Lower lobe of right lung (tissue), 2 donors: ENCODE measurements around the gene CISH. TPM values are rescaled to one million over a fixed set of nuclear protein-coding genes. Genes with fewer than 3 reads are reported as not detected.

ENCODE experiments used
- ATAC-seq, 2 donors: fragments of 200-7000 bp; cut with Tn5 transposase; one replicate each; pipeline ENCODE4 v1.9.1; 2020 to 2022; ENCODE audit warnings: mild to moderate bottlenecking in 2 of 2, moderate library complexity in 2 of 2
- DNase-seq: peaks from one replicate; pipeline ENCODE4 v3.0.0-alpha.2; 2020
- H3K27ac ChIP-seq: fragments of 200-600 bp; one replicate; pipeline ENCODE4 v1.8.0; 2022
- H3K27me3 ChIP-seq: fragments of 200-600 bp; one replicate; pipeline ENCODE4 v1.8.0; 2022; ENCODE audit warnings: low read depth
- H3K36me3 ChIP-seq: fragments of 200-600 bp; one replicate; pipeline ENCODE4 v1.8.0; 2022; ENCODE audit warnings: mild to moderate bottlenecking
- H3K4me1 ChIP-seq: fragments of 200-600 bp; one replicate; pipeline ENCODE4 v1.8.0; 2022
- H3K4me3 ChIP-seq: fragments of 200-600 bp; one replicate; pipeline ENCODE4 v1.8.0; 2022; ENCODE audit warnings: mild to moderate bottlenecking
- H3K9me3 ChIP-seq: fragments of 200-600 bp; one replicate; pipeline ENCODE4 v1.8.0; 2022
- CTCF ChIP-seq: fragments of 200-600 bp; IDR thresholded peaks from one replicate; pipeline ENCODE4 v1.8.0; 2022; ENCODE audit warnings: antibody characterized with exemption, mild to moderate bottlenecking
- intact Hi-C: fragments of 100-400 bp; cut with DNase I; formaldehyde crosslinking; loops from one replicate; pipeline ENCODE4 v1.11.0; 2022
- total RNA-seq: library from RNA; stranded (reverse); fragmentation: NEBNext Ultra II Directional; extraction: Animal tissue kit (Norgen Biotek cat#: 25700); gene quantifications from one replicate; pipeline ENCODE4 v1.2.1, GENCODE V29; 2021
- donor health status: DM: no; HTN: yes; CAD: no; lungs with severe emphysema.

The CISH gene
- total RNA-seq, 1 donor from 2014 or later: 48.8 TPM

GRCh38 chr3:50577348-50577747, 34.2 kb downstream of the CISH start:
- Histone ChIP-seq H3K9me3 (no peaks in the 10 kb centered on the region), H3K36me3 (peaks cover 60% of the 10 kb centered on the region)

DNA sequence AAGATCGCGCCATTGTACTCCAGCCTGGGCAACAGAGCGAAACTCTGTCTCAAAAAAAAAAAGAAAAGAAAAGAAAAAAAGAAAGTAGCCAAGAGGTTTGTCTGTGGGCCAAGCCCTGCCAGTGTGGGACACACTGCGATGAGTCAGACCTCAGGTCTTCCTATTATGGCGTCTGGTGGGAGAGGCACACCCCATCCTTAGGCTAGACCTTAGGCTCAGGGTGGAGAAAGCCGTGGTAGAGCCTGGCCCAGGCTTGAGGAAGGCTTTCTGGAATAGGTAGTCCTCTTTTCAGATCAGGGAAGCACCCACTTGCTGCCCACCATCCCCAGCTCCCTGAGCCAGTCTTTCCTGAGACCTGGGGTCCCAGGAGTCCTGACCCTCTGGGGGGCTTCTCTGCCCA, 36.2 kb downstream of the CISH start:
- intact Hi-C loops: no loop called here
- H3K4me3 ChIP-seq: no peak overlapping the region
- peaks cover 52% of the 10 kb centered on the region for H3K36me3 ChIP-seq
- H3K9me3 ChIP-seq: no peaks in the 10 kb centered on the region
- no peaks in the 10 kb centered on the region for H3K27me3 ChIP-seq
- TF ChIP-seq CTCF: no peak
- ATAC-seq (no peak), DNase-seq (no peak)
- no peak overlapping the region for H3K27ac ChIP-seq
- peaks cover 24% of the 10 kb centered on the region for H3K4me1 ChIP-seq

More at GRCh38 chr3:50577348-50577747, 34.2 kb downstream of the CISH start:
- TF ChIP-seq CTCF: no peak
- intact Hi-C loops: no loop called here
- H3K4me1 ChIP-seq: peaks cover 28% of the 10 kb centered on the region
- DNase-seq: no peak
- no peak for ATAC-seq
- no peak overlapping the region for H3K27ac ChIP-seq
- no peaks in the 10 kb centered on the region for H3K27me3 ChIP-seq
- H3K4me3 ChIP-seq: no peak overlapping the region

DNA sequence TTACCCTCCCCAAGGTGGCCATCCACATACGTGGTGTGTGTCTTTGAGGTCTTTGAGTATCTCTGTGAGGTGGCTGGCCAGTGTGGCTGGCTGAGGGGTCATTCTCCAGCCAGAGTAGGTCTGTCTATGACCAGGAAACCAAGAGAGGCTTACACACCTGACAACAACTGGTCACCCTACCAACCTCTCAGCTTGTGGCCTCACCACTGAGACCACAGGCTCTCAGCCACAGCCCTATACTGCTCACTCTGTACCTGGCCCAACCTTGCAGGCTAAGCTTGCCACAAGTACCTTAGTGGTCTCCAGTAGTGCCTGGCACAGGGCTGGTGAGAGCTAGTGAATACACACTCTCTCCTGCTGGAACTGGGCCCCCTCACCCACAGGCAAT, 37.1 kb downstream of the CISH start:
- DNase-seq (no peak), ATAC-seq (no peak)
- no peak for TF ChIP-seq CTCF
- H3K9me3 ChIP-seq: no peaks in the 10 kb centered on the region
- peak overlapping the region; percentile 60 for H3K27ac ChIP-seq
- no peak overlapping the region for H3K4me3 ChIP-seq
- no peaks in the 10 kb centered on the region for H3K27me3 ChIP-seq
- peaks cover 33% of the 10 kb centered on the region for H3K4me1 ChIP-seq
- H3K36me3 ChIP-seq: peaks cover 46% of the 10 kb centered on the region
- intact Hi-C loops: loop anchor here (5.0 kb wide), 1 partner anchor 38 kb away; the partner anchor contains the start of gene CISH

DNA sequence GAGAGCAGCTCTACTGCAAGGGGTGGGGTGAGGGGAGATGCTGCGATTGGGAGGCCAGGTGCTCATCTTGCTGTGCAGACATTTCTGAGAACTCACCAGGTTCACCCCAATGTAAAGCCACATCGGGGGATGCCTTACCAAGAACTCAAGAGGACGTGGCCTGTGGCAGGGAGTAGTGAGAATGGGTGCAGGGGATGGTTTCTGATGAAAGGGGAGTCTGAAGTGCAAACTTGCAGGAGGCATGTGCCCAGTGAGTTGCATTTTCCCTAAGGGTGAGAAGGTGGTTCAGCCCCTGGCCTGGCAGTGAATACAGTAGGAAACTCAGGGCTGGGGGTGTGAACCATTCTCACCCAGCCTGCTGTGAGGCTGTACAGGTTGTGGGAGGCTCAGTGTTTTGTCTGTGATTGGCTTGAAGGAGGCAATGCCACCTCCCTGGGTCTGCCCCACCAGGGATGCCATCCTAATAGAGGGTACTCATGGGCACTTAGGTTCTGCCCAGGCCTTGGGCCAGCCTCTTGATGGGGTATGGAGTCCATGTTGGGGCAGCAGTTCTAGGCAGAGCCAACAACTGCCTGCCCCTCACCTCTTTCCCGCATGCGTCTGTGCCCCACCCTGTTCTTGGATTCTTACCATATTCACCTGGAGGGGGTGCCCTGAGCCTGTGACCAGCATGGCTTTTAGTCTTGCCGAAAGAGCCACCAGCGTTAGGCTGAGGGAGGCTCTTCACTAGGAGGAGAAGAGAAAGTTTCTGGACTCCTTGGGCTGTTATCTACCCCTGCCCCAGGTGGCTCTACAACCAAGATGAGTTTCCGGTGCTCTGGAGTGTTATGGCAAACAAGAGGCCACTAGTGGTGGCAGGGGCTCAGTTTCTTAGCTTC, 37.8 kb downstream of the CISH start:
- ATAC-seq (peak; percentile 29 to 32), DNase-seq (peak; percentile 64)
- no peaks in the 10 kb centered on the region for H3K27me3 ChIP-seq
- peaks cover 40% of the 10 kb centered on the region for H3K36me3 ChIP-seq
- H3K4me1 ChIP-seq: peaks cover 33% of the 10 kb centered on the region
- TF ChIP-seq CTCF: no peak
- H3K4me3 ChIP-seq: no peak overlapping the region
- intact Hi-C loops: loop anchor here (5.0 kb wide), 1 partner anchor 38 kb away; the partner anchor contains the start of gene CISH
- H3K27ac ChIP-seq: peak overlapping the region; percentile 60
- H3K9me3 ChIP-seq: no peaks in the 10 kb centered on the region

DNA sequence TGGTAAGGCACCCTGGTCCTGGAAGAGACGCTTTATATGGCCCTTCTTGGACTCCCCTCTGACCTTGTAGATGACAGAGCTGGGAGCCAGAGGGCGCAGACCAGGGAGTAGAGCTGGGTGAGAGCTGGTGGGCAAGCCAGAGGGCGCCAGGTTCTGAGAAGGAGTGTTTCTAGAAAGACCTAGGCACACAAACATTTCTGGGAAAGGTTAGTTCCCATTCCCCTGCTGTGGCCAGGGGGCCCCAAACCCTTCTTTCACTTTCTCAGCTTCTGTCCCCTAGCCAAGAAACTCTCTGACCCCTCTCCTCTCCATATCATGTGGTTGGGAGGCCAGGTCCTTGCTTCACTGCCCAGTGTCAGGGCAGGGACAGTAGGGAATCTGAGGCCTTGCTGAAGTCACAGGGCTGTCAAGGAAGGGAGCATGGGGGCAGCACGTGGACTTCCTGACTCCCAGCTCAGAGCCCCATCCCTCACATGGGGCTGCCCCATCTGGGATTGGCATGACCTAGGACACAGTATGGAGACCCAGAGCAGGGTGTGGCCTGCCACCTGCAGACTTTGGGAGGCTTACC, 38.7 kb downstream of the CISH start:
- no peak for ATAC-seq
- Histone ChIP-seq H3K4me3 (no peak overlapping the region), H3K9me3 (no peaks in the 10 kb centered on the region), H3K27me3 (no peaks in the 10 kb centered on the region), H3K4me1 (peaks cover 39% of the 10 kb centered on the region), H3K27ac (peak overlapping the region; percentile 60), H3K36me3 (peaks cover 31% of the 10 kb centered on the region)
- TF ChIP-seq CTCF: no peak
- DNase-seq: no peak
- intact Hi-C loops: loop anchor here (5.0 kb wide), 1 partner anchor 39 kb away; the partner anchor contains the start of gene CISH
